Glutamatergic neuron (in vitro differentiated cells): ENCODE results near the gene CAND2. TPM values are rescaled to one million over a fixed set of nuclear protein-coding genes. Genes with fewer than 3 reads are reported as not detected.
"Not testable (repeated sequence)": the region's sequence is repeated elsewhere in the genome, so short reads cannot be mapped to it uniquely, and the experiment has no call there.

Experiments used
- DNase-seq: peaks from one replicate; pipeline ENCODE4 v3.0.0; 2022
- H3K27ac Mint-ChIP-seq: one replicate; pipeline ENCODE4 v1.8.0; 2020; ENCODE audit warnings: mild to moderate bottlenecking, mixed read lengths, inconsistent platforms; ENCODE audit not compliant: unreplicated experiment
- H3K27me3 Mint-ChIP-seq: one replicate; pipeline ENCODE4 v1.8.0; 2020; ENCODE audit warnings: mild to moderate bottlenecking, moderate library complexity, mixed read lengths, inconsistent platforms; ENCODE audit not compliant: unreplicated experiment
- H3K36me3 Mint-ChIP-seq: one replicate; pipeline ENCODE4 v1.8.0; 2020; ENCODE audit warnings: mild to moderate bottlenecking, mixed read lengths, inconsistent platforms; ENCODE audit not compliant: unreplicated experiment
- H3K4me1 Mint-ChIP-seq: one replicate; pipeline ENCODE4 v1.8.0; 2020; ENCODE audit warnings: mild to moderate bottlenecking, low read depth, mixed read lengths, inconsistent platforms; ENCODE audit not compliant: unreplicated experiment
- H3K4me3 Mint-ChIP-seq: one replicate; pipeline ENCODE4 v1.8.0; 2020; ENCODE audit warnings: mild to moderate bottlenecking, mixed read lengths, inconsistent platforms; ENCODE audit not compliant: unreplicated experiment
- H3K9me3 Mint-ChIP-seq: one replicate; pipeline ENCODE4 v1.8.0; 2020; ENCODE audit warnings: mild to moderate bottlenecking, moderate library complexity, mixed read lengths, inconsistent platforms; ENCODE audit not compliant: unreplicated experiment
- total RNA-seq: library from RNA; stranded (reverse); fragmentation: NEBNext Ultra II Directional; extraction: Animal tissue kit (Norgen Biotek cat#: 25700); gene quantifications from one replicate; pipeline ENCODE4 v1.2.1, GENCODE V29; 2021; ENCODE audit not compliant: unreplicated experiment
- TF ChIP-seq, protein P1 (sequence below): fragments of 200-600 bp; sonication (generic); IDR thresholded peaks from one replicate; pipeline ENCODE4 v1.5.0; 2021; ENCODE audit not compliant: partially characterized antibody, unreplicated experiment

Gene CAND2
- total RNA-seq, 1 donor from 2014 or later: 8.8 TPM

DNA sequence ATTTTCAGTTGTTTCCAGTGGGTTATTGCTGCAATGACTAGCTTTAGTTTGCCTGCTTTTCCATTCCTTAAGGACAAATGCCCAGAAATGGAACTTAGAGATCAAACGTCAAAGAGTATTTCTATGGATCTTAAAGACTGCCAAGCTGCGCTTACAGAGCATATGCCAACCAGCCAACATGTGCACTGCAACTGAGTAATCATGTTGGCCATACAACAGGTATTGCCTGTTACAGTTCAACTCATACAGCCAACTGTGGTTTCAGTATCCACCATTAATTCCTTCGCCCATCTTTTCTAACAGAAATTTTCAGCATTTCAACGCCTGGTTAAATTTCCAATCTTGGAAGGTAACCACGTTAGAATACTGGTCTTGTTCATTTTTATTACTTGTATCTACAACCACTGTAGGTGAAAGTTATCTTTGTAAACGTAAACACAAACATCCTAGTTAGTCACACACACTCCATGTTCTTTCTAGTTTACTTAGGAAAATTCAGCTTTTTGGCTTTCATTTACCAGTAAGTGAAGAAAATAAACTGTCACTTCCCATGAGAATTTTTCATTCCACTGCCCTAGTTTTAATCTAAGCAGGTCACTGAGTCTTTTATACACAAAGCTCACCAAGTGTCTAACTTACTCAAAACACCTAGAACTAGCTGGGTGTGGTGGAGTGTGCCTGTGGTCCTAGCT is 41.0 kb downstream of the CAND2 start:
- Mint-ChIP-seq H3K4me1 (peaks cover 17% of the 10 kb centered on the region), H3K27me3 (peaks cover 6% of the 10 kb centered on the region), H3K4me3 (peak overlapping the region; percentile 32), H3K36me3 (no peaks in the 10 kb centered on the region), H3K9me3 (peaks cover 6% of the 10 kb centered on the region), H3K27ac (no peak overlapping the region)
- no peak for DNase-seq
- TF ChIP-seq, protein P1, sequence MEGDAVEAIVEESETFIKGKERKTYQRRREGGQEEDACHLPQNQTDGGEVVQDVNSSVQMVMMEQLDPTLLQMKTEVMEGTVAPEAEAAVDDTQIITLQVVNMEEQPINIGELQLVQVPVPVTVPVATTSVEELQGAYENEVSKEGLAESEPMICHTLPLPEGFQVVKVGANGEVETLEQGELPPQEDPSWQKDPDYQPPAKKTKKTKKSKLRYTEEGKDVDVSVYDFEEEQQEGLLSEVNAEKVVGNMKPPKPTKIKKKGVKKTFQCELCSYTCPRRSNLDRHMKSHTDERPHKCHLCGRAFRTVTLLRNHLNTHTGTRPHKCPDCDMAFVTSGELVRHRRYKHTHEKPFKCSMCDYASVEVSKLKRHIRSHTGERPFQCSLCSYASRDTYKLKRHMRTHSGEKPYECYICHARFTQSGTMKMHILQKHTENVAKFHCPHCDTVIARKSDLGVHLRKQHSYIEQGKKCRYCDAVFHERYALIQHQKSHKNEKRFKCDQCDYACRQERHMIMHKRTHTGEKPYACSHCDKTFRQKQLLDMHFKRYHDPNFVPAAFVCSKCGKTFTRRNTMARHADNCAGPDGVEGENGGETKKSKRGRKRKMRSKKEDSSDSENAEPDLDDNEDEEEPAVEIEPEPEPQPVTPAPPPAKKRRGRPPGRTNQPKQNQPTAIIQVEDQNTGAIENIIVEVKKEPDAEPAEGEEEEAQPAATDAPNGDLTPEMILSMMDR: no peak

DNA sequence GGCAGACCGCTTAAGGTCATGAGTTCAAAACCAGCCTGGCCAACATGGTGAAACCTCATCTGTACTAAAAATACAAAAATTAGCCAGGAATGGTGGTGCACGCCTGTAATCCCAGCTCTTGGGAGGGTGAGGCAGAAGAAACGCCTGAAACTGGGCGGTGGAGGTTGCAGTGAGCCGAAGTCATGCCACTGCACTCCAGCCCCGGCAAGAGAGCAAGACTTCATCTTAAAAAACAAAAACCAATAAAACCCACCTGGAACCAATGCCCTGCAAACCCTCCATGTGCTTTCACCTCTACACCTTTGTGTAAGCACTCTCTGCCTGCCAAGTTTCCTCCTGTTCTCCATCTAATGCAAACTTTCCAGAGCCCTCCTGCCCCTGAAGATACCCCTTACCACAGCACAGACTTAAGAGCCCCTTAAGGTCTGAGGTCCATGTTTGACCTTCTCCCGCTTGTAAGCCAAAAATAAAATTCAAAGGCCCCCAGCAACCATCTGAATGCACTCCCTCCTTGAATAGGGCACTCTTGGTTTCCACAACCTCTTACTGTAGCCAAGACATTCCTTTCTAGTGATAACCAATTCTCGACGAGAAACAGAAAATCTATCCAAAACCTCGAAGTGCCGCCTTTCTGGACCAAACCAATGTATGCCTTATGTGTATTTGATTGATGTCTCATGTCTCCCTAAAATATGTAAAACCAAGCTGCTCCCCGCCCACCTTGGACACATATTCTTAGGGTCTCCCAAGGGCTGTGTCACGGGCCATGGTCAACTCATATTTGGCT is 41.9 kb downstream of the CAND2 start:
- Mint-ChIP-seq H3K4me1 (peaks cover 17% of the 10 kb centered on the region), H3K9me3 (peaks cover 6% of the 10 kb centered on the region), H3K27me3 (peaks cover 6% of the 10 kb centered on the region), H3K4me3 (peak overlapping the region; percentile 50), H3K36me3 (no peaks in the 10 kb centered on the region), H3K27ac (peak overlapping the region; percentile 43)
- TF ChIP-seq, protein P1: no peak
- DNase-seq: no peak

DNA sequence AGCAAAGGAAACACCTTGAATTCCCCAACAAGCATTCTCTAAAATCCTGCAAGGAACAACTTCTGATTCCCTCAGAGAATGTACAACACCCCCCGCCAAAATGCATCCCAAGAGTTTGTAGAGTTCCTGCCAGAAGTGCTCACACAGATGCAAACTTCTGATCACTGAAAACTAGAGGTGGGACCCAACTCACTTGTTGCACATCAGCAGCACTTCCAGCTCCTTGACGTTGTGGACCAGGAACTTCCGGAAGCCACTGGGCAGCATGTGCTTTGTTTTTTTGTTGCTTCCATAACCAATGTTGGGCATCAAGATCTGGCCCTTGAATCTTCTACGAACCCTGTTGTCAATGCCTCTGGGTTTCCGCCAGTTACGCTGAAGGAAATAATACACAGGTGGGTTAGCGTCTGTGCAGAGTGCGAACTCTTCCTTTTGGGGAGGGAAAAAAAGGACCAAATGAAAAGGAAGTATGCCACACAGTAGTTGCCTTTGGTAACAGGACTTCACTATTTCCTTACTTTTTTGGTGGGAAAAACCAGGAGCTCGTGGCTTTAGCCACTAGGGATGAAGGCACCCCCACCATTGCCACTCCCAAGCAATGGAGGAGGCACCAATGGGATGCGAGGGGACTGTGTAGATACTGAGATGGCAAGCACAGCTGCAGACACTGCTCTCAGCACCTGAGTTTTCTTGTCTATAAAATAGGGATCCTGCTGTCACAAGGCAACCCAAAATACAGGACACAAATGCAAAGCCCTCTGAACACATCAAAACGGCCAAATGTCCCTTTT is 42.9 kb downstream of the CAND2 start:
- TF ChIP-seq, protein P1: no peak
- Mint-ChIP-seq H3K4me3 (peak overlapping the region; percentile 98), H3K27ac (peak overlapping the region; percentile 97), H3K4me1 (peaks cover 17% of the 10 kb centered on the region), H3K9me3 (peaks cover 6% of the 10 kb centered on the region), H3K36me3 (no peaks in the 10 kb centered on the region), H3K27me3 (peaks cover 6% of the 10 kb centered on the region)
- DNase-seq: no peak

DNA sequence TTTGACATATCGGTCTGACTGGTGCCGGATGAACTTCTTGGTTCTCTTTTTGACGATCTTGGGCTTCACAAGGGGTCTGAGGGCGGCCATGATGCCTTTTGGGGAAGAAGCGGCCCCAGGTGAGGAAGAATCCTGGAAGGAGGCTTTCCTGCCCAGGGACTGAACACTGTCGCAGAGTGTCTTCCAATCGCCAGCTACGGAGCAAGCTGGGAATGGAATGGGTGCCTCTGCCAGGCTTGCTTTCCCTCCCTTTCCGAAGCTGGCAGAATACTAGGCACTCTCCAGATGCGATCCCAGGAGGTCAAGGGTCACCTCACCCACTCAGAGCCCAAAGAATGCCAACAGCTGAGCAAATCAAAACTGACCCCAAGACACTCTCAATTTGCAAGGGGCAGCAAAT is 43.7 kb downstream of the CAND2 start:
- not testable (repeated sequence) for H3K27me3 Mint-ChIP-seq, H3K36me3 Mint-ChIP-seq, H3K9me3 Mint-ChIP-seq, DNase-seq
- Mint-ChIP-seq H3K4me1 (peaks cover 17% of the 10 kb centered on the region), H3K27ac (peak overlapping the region; percentile 97), H3K4me3 (peak overlapping the region; percentile 98)

DNA sequence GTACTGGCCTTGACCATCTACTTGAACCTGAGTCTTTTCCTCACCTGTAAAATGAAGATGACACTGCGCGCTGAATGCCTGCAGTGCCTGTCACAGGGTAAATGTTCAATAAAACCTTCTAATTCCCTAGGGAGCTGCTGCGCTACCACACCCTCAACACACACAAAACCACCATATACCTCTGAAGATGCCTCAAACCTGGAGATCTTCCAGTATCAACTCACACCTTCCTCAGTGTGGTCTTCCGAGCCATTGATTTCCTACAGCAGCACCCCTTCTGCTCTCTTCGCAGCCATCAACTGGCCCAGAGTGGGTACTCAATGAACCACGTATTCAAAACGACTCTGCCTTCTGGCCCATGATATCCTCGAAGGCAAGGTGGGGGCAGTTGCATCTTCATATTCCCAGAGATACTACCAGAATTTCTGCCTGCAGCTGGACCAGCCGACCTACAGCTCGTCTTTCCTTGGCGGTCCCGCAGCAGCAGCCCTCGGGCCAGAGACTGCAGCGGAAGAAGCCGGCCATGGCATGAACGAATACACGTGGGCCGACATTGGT is 44.2 kb downstream of the CAND2 start:
- Mint-ChIP-seq H3K4me1 (peaks cover 17% of the 10 kb centered on the region), H3K27me3 (peaks cover 6% of the 10 kb centered on the region), H3K9me3 (peaks cover 6% of the 10 kb centered on the region), H3K4me3 (peak overlapping the region; percentile 98), H3K27ac (peak overlapping the region; percentile 97), H3K36me3 (no peaks in the 10 kb centered on the region)
- peak; percentile 47 for DNase-seq
- TF ChIP-seq, protein P1: no peak
